ENCODE measurements around the gene NR1D1. TPM values are rescaled to one million over a fixed set of nuclear protein-coding genes. Genes with fewer than 3 reads are reported as not detected.

Gene NR1D1
- total and polyA plus RNA-seq, 2 donors from 2014 or later = 7.1 to 30.8 TPM

- no peak overlapping the region for H3K4me3 ChIP-seq (ENCODE audit: low read length in 3 of 3)
- H3K9me3 ChIP-seq (ENCODE audit: control insufficient read depth in 2 of 3, insufficient read depth in 1 of 3, low read length in 3 of 3) = no peaks in the 10 kb centered on the region
- no peak for FAIRE-seq
- no peak for DNase-seq
- H3K36me3 ChIP-seq (ENCODE audit: control insufficient read depth in 2 of 3, insufficient read depth in 3 of 3, low read length in 3 of 3) = peaks cover 0 to 4% (median 0%) of the 10 kb centered on the region in 3 donors
- H3K27ac ChIP-seq (ENCODE audit: low read depth in 2 of 2, low read length in 2 of 2) = peak overlapping the region; percentile 92 to 97
- peaks cover 3 to 73% (median 69%) of the 10 kb centered on the region in 3 donors for H3K4me1 ChIP-seq (ENCODE audit: control insufficient read depth in 2 of 3, insufficient read depth in 2 of 3, low read depth in 1 of 3, low read length in 3 of 3)
- no peaks in the 10 kb centered on the region for H3K27me3 ChIP-seq (ENCODE audit: control insufficient read depth, insufficient read depth, low read length)
- no peak overlapping the region for H3K9ac ChIP-seq (ENCODE audit: low read length in 3 of 3)
- no peak for TF ChIP-seq CTCF (IDR thresholded peaks at IDR 0.05; ENCODE audit: borderline replicate concordance, extremely low read depth, insufficient read depth)
- intact Hi-C loops (cut with DNase I) = loop anchor here (5.0 kb wide), 1 partner anchor 38 kb away; no protein-coding TSS in a partner anchor
Observed at GRCh38 chr17:40074175-40074512, 26.2 kb downstream of the NR1D1 start.

GRCh38 chr17:40073454-40074174, 26.8 kb downstream of the NR1D1 start:
- intact Hi-C loops (cut with DNase I) = loop anchor here (5.0 kb wide), 1 partner anchor 39 kb away; no protein-coding TSS in a partner anchor
- DNase-seq (no peak), FAIRE-seq (no peak)
- Histone ChIP-seq H3K4me3 (ENCODE audit: low read length in 3 of 3) (no peak overlapping the region), H3K36me3 (ENCODE audit: control insufficient read depth in 2 of 3, insufficient read depth in 3 of 3, low read length in 3 of 3) (peaks cover 0 to 4% (median 0%) of the 10 kb centered on the region in 3 donors), H3K27me3 (ENCODE audit: control insufficient read depth, insufficient read depth, low read length) (no peaks in the 10 kb centered on the region), H3K4me1 (ENCODE audit: control insufficient read depth in 2 of 3, insufficient read depth in 2 of 3, low read depth in 1 of 3, low read length in 3 of 3) (peaks cover 3 to 78% (median 74%) of the 10 kb centered on the region in 3 donors), H3K9me3 (ENCODE audit: control insufficient read depth in 2 of 3, insufficient read depth in 1 of 3, low read length in 3 of 3) (no peaks in the 10 kb centered on the region), H3K27ac (ENCODE audit: low read depth in 2 of 2, low read length in 2 of 2) (peak overlapping the region; percentile 92 to 97), H3K9ac (ENCODE audit: low read length in 3 of 3) (peak overlapping the region in 2 of 3 donors; percentile 8 to 50)
- no peak for TF ChIP-seq CTCF (IDR thresholded peaks at IDR 0.05; ENCODE audit: borderline replicate concordance, extremely low read depth, insufficient read depth)

GRCh38 chr17:40072735-40073346, 27.5 kb downstream of the NR1D1 start:
- H3K36me3 ChIP-seq (ENCODE audit: control insufficient read depth in 2 of 3, insufficient read depth in 3 of 3, low read length in 3 of 3) = peaks cover 0 to 4% (median 0%) of the 10 kb centered on the region in 3 donors
- peak in 1 of 5 donors; percentile 62 for DNase-seq
- H3K4me1 ChIP-seq (ENCODE audit: control insufficient read depth in 2 of 3, insufficient read depth in 2 of 3, low read depth in 1 of 3, low read length in 3 of 3) = peaks cover 6 to 86% (median 81%) of the 10 kb centered on the region in 3 donors
- intact Hi-C loops (cut with DNase I) = loop anchor here (5.0 kb wide), 1 partner anchor 39 kb away; no protein-coding TSS in a partner anchor
- FAIRE-seq = no peak
- H3K9ac ChIP-seq (ENCODE audit: low read length in 3 of 3) = peak overlapping the region in 1 of 3 donors; percentile 47
- H3K27ac ChIP-seq (ENCODE audit: low read depth in 2 of 2, low read length in 2 of 2) = peak overlapping the region; percentile 92 to 97
- peak overlapping the region in 1 of 3 donors; percentile 33 for H3K4me3 ChIP-seq (ENCODE audit: low read length in 3 of 3)
- no peak for TF ChIP-seq CTCF (IDR thresholded peaks at IDR 0.05; ENCODE audit: borderline replicate concordance, extremely low read depth, insufficient read depth)
- H3K27me3 ChIP-seq (ENCODE audit: control insufficient read depth, insufficient read depth, low read length) = no peaks in the 10 kb centered on the region
- no peaks in the 10 kb centered on the region for H3K9me3 ChIP-seq (ENCODE audit: control insufficient read depth in 2 of 3, insufficient read depth in 1 of 3, low read length in 3 of 3)
